HG02884 (cell line): ENCODE data around the gene NAV3.
"Not testable (repeated sequence)": the region's sequence is repeated elsewhere in the genome, so short reads cannot be mapped to it uniquely, and the experiment has no call there.

Experiments used
- ATAC-seq: cut with Tn5 transposase; IDR thresholded peaks from one replicate; pipeline ENCODE4 v1.9.1; 2021; ENCODE audit warnings: mild to moderate bottlenecking, moderate library complexity; ENCODE audit not compliant: unreplicated experiment

NAV3 gene

DNA sequence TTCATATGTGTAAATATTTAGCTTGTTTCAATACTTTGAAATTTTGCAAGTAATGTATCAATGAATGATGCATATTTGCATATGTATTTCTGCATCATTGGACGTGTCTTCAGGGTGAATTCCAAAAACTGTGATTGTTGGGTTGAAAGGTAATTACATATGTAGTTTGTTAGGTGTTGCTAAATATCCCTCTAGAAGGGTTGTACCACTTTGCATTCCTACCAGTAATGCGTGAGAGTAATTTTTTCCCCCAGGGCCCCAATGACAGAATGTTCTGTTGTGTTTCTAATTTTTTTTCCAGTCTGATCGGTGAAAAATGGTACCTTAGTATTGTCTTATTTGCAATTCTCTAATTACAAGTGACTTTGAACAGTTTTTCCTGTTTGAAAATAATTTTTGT lies 408.9 kb downstream of the NAV3 start:
- ATAC-seq, result no peak

DNA sequence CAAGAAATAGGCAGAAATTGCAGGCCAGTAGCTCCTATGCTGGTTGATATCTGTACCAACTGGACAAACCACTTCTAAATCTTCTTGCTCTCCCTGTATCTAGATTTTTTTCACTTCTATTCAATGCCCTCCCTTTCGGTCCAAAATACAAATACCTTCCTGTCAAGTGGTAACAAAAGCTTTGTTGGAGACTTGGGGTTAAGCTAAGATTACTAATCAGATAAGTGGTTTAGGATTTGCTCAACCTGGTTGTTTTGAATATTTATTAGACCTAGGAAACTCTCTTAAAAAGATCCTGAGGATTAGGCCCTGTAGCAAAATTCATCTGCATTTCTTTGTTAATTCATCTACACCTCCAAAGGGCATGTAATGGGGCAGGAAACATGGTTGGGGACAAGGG lies 410.1 kb downstream of the NAV3 start:
- no peak for ATAC-seq

DNA sequence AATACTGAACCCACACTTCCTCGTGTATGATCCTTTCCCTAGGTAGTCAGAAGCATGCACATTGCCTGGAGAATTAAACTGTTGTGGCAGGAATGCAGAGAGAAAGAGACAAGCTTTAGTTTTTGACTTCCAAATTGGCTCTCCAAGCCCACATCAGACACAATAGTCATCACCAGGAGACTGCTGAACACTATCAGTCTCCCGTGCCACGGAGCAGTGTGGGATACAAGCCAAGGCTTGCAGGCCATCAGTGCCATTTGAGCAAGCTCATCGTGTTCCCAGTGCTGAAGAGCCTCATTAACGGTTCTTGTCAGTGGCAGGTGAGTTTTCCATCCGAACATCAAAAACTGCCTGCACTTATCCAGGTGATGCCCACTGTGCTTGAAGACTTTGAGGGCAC lies 410.8 kb downstream of the NAV3 start:
- no peak for ATAC-seq

DNA sequence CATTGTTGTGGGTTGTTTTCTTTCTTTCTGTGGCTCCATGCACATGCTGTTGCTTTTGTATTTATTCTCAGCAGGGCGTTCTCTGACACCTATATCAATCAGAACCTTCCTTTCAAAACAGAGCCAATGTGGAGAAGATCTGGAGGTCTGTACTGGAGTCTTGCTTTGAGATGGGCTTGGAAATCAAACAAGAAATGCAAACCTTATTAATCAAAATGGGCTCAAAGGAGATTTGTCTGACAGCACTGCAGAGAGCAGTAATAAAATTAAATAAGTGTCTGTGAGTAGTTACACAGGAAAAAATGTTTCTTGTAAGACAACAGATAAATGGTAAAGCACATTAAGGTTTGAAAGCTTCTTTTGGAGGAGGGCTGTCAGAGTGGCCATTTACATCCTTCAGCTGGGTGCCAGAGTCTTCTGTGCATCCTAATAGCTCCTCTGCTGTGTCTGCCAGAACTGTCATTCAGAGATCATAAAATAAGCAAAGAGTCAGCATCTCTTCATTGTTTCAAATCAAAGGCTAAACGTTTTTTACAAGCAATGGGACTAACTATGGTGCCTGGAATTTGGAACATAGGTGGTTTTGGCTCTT lies 414.3 kb downstream of the NAV3 start:
- no peak for ATAC-seq

DNA sequence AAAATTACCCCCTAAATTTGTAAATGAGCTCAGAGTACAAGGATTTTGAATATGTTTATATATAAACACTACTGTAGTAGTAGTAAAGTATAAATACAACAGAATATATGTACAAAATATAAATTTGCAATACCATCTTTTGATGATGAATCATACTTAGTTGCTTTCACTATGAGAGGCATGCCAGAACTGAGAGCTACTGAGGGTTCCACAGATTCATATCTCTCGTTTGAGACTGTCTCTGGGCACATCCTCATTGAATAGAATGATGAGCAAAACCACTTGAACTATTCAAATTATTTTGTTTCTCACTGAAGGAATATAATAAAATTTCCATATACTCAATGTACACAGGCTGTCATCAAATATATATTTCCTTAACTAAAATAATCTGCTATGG lies 417.6 kb downstream of the NAV3 start:
- ATAC-seq, result no peak

DNA sequence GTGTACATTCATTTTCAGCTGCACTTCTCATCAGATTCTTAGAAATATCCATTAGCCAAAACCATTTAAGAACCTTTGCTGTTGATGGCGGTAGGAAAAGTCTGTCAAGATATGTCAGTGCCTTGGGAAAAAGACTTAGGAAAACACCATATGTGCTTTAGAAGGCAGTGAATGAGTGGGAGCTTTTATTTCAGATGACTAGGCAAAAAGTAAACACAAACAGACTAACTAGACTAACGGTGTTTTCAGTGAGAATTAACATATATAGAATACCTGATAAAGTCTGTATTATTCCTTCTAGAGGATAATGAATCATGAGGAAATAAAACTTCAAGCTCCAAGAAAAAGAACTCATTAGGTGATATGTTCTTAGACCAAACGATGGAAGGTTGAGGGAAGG lies 418.9 kb downstream of the NAV3 start:
- no peak for ATAC-seq

DNA sequence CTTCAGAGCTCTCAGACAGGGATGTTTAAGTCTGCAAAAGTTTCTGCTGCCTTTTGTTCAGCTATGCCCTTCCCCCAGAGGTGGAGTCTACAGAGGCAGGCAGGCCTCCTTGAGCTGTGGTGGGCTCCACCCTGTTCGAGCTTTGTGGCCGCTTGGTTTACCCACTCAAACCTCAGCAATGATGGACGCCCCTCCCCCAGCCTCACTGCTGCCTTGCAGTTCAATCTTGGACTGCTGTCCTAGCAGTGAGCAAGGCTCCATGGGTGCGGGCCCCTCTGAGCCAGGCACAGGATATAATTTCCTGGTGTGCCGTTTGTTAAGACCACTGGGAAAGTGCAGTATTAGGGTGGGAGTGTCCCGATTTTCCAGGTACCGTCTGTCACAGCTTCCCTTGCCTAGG lies 427.0 kb downstream of the NAV3 start:
- ATAC-seq, result not testable (repeated sequence)

DNA sequence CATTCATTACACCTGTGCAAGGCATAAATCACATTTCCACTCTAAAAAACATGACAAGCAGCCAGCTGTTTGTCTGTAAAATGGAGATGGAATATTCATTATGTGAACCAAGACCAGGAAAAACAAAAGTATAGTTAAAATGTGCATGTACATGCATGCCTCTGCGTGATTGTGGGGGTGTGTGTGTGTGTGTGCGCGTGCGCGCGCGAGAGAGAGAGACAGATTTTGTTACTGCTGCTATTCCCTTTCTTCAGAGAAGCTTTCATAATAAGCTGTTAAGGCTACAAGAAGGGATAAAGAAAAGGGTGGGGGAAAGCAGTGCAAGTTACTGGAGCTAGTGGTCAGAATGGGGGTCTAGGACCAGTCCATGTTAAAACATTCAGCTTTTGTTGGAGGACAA lies 430.3 kb downstream of the NAV3 start:
- no peak for ATAC-seq

DNA sequence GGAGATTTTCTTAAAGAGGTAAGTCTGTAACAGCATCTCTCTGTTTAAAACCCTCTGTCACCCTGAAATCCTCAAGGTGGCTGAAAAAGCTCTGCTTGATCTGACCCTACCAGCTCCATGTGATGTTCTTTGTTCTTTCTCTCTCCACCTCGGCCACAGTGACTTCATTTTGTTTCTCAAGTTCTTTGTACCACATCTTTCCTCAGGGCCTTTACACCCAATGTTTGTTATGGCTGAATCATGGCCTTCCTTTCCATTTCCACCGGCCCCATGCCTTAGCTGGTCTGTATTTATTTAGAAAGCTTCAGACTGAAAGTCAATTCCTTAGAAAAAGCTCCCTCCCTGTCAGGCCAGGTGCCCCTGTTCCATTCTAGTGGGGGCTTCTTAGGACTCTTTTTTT lies 431.2 kb downstream of the NAV3 start:
- ATAC-seq, result no peak
